Activated CD4-positive, alpha-beta T cell treated with anti-CD3 and anti-CD28 coated beads, Interleukin-2, amount 50 U/mL, for 1 hour (primary cell): Measurements from ENCODE around the gene ZNF44.
"Not testable (repeated sequence)": the region's sequence is repeated elsewhere in the genome, so short reads cannot be mapped to it uniquely, and the experiment has no call there.

Experiments used
- DNase-seq: peaks from one replicate; pipeline ENCODE4 v3.0.0-alpha.2; 2020

Gene ZNF44

GRCh38 chr19:12294249-12295158 lies at the start of gene ZNF44:
Gene ZNF44, minus strand, starts transcription at chr19:12294883. Its CDS starts 189 bp downstream, at chr19:12294694.
- peak; percentile 93 for DNase-seq

GRCh38 chr19:12333162-12334159 lies 38.8 kb upstream of the ZNF44 start, which contains the start of gene ZNF563:
Gene ZNF563, minus strand, starts transcription at chr19:12333633. Its CDS starts 151 bp downstream, at chr19:12333482.
- DNase-seq, result peak; percentile 98

- DNase-seq, result peak; percentile 40
These were observed 36.7 kb upstream of the ZNF44 start for GRCh38 chr19:12331211-12331941.

GRCh38 chr19:12330340-12330739 lies 35.7 kb upstream of the ZNF44 start:
- no peak for DNase-seq

- no peak for DNase-seq
These were observed 31.0 kb upstream of the ZNF44 start for GRCh38 chr19:12325690-12326089.

GRCh38 chr19:12318782-12319413 lies 24.2 kb upstream of the ZNF44 start:
- DNase-seq, result no peak

GRCh38 chr19:12314553-12314952 lies 19.9 kb upstream of the ZNF44 start:
- DNase-seq, result no peak

GRCh38 chr19:12308891-12309290 lies 14.2 kb upstream of the ZNF44 start:
- not testable (repeated sequence) for DNase-seq

GRCh38 chr19:12295191-12295590 lies 508 bp upstream of the ZNF44 start:
- no peak for DNase-seq

- peak; percentile 50 for DNase-seq
These were observed 870 bp downstream of the ZNF44 start for GRCh38 chr19:12293777-12294248.

GRCh38 chr19:12289790-12290065 lies 5.0 kb downstream of the ZNF44 start:
- no peak for DNase-seq

GRCh38 chr19:12287958-12288500 lies 6.7 kb downstream of the ZNF44 start:
- DNase-seq, result no peak

- DNase-seq, result no peak
These were observed 10.1 kb downstream of the ZNF44 start for GRCh38 chr19:12284631-12285030.

GRCh38 chr19:12284226-12284625 lies 10.5 kb downstream of the ZNF44 start:
- no peak for DNase-seq

GRCh38 chr19:12278713-12279112 lies 16.0 kb downstream of the ZNF44 start:
- no peak for DNase-seq

GRCh38 chr19:12272980-12273901 lies 21.4 kb downstream of the ZNF44 start:
- no peak for DNase-seq

GRCh38 chr19:12272386-12272785 lies 22.3 kb downstream of the ZNF44 start:
- no peak for DNase-seq

GRCh38 chr19:12270854-12271253 lies 23.8 kb downstream of the ZNF44 start:
- DNase-seq, result no peak

GRCh38 chr19:12265921-12266704 lies 28.6 kb downstream of the ZNF44 start:
- DNase-seq, result no peak

GRCh38 chr19:12261554-12261953 lies 33.1 kb downstream of the ZNF44 start:
- DNase-seq, result no peak
